22Rv1 (cell line): ENCODE data around the gene KIAA1143.

Source experiments
- H3K27ac ChIP-seq: fragments of 450-650 bp; 2 replicates; pipeline ENCODE4 v1.5.1; 2017
- CTCF ChIP-seq: fragments of 450-650 bp; IDR thresholded peaks from 2 replicates; pipeline ENCODE4 v1.5.1; 2017; ENCODE audit warnings: mild to moderate bottlenecking
- ZFX ChIP-seq: fragments of 450-650 bp; IDR thresholded peaks from 2 replicates; pipeline ENCODE4 v1.6.1; 2017; ENCODE audit warnings: antibody characterized with exemption, borderline replicate concordance

Gene KIAA1143

GRCh38 chr3:44761424-44762169, at the start of gene KIAA1143, which contains the start of gene KIF15:
TSS of gene KIAA1143 (minus strand) at chr3:44761619. CDS start at chr3:44761602, 17 bp downstream.
TSS of gene KIF15 (plus strand) at chr3:44761794. CDS start at chr3:44761866, 72 bp downstream.
- peak; percentile 12; the same call in 1 of the 2 replicates for TF ChIP-seq CTCF
- TF ChIP-seq ZFX, result no peak
- H3K27ac ChIP-seq, result peak within 1 kb of the TSS; percentile 89

GRCh38 chr3:44805960-44806359, 44.5 kb upstream of the KIAA1143 start:
- H3K27ac ChIP-seq, result no peak overlapping the region
- TF ChIP-seq ZFX (no peak), CTCF (no peak; the same call in 1 of the 2 replicates)

GRCh38 chr3:44803298-44803697, 41.9 kb upstream of the KIAA1143 start:
- no peak overlapping the region for H3K27ac ChIP-seq
- TF ChIP-seq ZFX (no peak), CTCF (no peak)

- H3K27ac ChIP-seq, result no peak overlapping the region
- TF ChIP-seq ZFX (no peak), CTCF (no peak)
Observed at GRCh38 chr3:44802011-44802410, 40.6 kb upstream of the KIAA1143 start.

GRCh38 chr3:44795197-44795596, 33.8 kb upstream of the KIAA1143 start:
- no peak overlapping the region for H3K27ac ChIP-seq
- TF ChIP-seq ZFX (no peak), CTCF (no peak)

- H3K27ac ChIP-seq, result no peak overlapping the region
- TF ChIP-seq ZFX, result no peak
- no peak for TF ChIP-seq CTCF
Observed at GRCh38 chr3:44782891-44783290, 21.5 kb upstream of the KIAA1143 start.

- no peak overlapping the region for H3K27ac ChIP-seq
- TF ChIP-seq ZFX (no peak), CTCF (no peak)
Observed at GRCh38 chr3:44772099-44772442, 10.7 kb upstream of the KIAA1143 start.
